ENCODE data around the gene SS18L1.

DNA sequence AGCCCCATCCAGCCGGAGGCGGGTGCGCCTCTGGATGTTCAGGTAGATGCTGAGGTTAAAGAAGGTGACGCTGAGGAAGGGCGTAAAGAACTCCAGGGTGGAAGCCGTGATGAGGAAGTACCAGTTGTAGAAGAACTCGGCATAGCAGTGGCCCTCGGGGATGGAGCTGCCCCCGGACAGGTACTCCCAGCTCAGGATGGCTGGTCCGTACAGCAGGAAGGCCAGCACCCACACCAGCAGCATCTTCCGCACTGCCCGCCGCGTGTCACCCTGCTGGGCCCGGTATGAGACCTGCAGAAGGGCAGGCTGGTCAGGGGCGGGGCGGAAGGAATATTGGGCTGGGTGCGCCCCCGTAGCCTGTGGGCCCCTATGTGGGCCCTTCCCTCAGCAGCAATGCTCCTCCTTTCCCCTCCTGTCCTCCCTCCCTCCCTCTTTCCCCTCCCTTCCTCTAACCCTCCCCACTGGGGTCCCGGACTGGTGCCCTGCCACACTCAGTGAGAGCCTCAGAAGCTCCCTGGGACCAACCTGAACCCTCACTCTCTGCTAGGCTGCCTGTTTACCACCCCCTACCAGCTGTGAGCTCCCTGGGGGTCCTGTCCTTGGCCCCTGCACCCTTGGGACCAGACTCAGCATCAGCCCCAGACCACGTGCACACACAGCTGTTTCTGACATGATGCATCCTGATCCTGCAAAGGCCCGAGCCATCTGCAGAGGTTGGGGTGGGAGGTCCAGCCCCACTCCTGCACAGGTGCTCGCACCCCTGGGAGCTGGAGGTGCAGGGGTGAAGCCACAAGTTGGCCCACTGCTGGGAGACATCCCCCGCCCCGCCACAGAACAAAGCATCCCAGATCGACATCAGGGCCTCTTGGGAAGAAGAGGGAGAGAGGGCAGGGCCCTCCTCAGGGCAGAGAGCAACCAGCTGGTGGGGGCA is 73.3 kb downstream of the SS18L1 start:
- no peak for TF ChIP-seq GATA3 (IDR thresholded peaks at IDR 0.05; ENCODE audit: low read depth, low read length)
- no peak for TF ChIP-seq GATA2 (IDR thresholded peaks at IDR 0.05; ENCODE audit: low read depth, low read length)
